ENCODE data around the gene RIMOC1. TPM values are rescaled to one million over a fixed set of nuclear protein-coding genes. Genes with fewer than 3 reads are reported as not detected.
A peak's percentile ranks its signal among the peaks of the same experiment; 100 is the strongest.

The RIMOC1 gene
- polyA plus RNA-seq (2013) = 18.0 and 18.9 TPM in 2 replicates

- Histone ChIP-seq H4K91ac (ENCODE audit: low read depth, low read length) (peak within 1 kb of the TSS; percentile 89), H3K79me2 (ENCODE audit: control insufficient read depth, insufficient read depth, low read length, poor library complexity) (peaks cover 6% of the 10 kb centered on the region), H3K14ac (ENCODE audit: low read length) (peak within 1 kb of the TSS; percentile 97), H2AK5ac (ENCODE audit: low read length) (peak within 1 kb of the TSS; percentile 74), H3K18ac (ENCODE audit: low read length) (peak within 1 kb of the TSS; percentile 97), H3K4me1 (ENCODE audit: control insufficient read depth in 1 of 2, insufficient read depth in 2 of 2, low read length in 2 of 2) (peaks cover 2% of the 10 kb centered on the region in 2 experiments), H4K8ac (ENCODE audit: low read depth, low read length) (peak within 1 kb of the TSS; percentile 94), H3K9ac (ENCODE audit: low read length) (peak within 1 kb of the TSS; percentile 99), H3K79me1 (ENCODE audit: low read length) (peaks cover 4% of the 10 kb centered on the region), H4K12ac (ENCODE audit: low read depth, low read length) (peak within 1 kb of the TSS; percentile 92), H3K4ac (ENCODE audit: low read depth, low read length) (peak within 1 kb of the TSS; percentile 94), H3K9me3 (ENCODE audit: insufficient read depth, low read depth, low read length) (no peaks in the 10 kb centered on the region), H3K36me3 (ENCODE audit: control insufficient read depth in 1 of 2, insufficient read depth in 2 of 2, low read length in 2 of 2) (peaks cover 0 to 2% of the 10 kb centered on the region in 2 experiments), H2BK12ac (ENCODE audit: low read length) (no peak within 1 kb of the TSS), H3K27ac (ENCODE audit: low read depth, low read length) (peak within 1 kb of the TSS; percentile 66), H2BK120ac (ENCODE audit: insufficient read depth, low read length, poor library complexity) (peak within 1 kb of the TSS; percentile 59), H3K27me3 (ENCODE audit: insufficient read depth, low read length) (no peaks in the 10 kb centered on the region), H3K4me3 (ENCODE audit: low read depth, low read length) (peak within 1 kb of the TSS; percentile 98), H2AFZ (ENCODE audit: insufficient read depth, low read length, poor library complexity) (peak within 1 kb of the TSS; percentile 85), H3K23ac (ENCODE audit: low read length) (no peak within 1 kb of the TSS), H2BK5ac (ENCODE audit: low read depth, low read length, poor library complexity) (peak within 1 kb of the TSS; percentile 77), H3K4me2 (ENCODE audit: low read length) (peak within 1 kb of the TSS; percentile 82)
- peak; percentile 99 for DNase-seq
- WGBS (ENCODE audit: extremely low coverage, insufficient coverage, insufficient read length) = no CpG with 5 or more reads among the region's 55 CpGs
These were observed at the start of gene RIMOC1 for GRCh38 chr5:41903892-41904799. Gene RIMOC1, plus strand, starts transcription at chr5:41904344. Its CDS starts 24 bp downstream, at chr5:41904368.

GRCh38 chr5:41856644-41857491 lies 47.3 kb upstream of the RIMOC1 start:
- no peak overlapping the region for H3K18ac ChIP-seq (ENCODE audit: low read length)
- no peak overlapping the region for H2AK5ac ChIP-seq (ENCODE audit: low read length)
- H2BK120ac ChIP-seq (ENCODE audit: insufficient read depth, low read length, poor library complexity) = no peak overlapping the region
- DNase-seq = peak; percentile 53 to 89
- H2BK12ac ChIP-seq (ENCODE audit: low read length) = no peak overlapping the region
- H3K23ac ChIP-seq (ENCODE audit: low read length) = no peak overlapping the region
- no peak overlapping the region for H3K4me3 ChIP-seq (ENCODE audit: low read depth, low read length)
- no peak overlapping the region for H3K4ac ChIP-seq (ENCODE audit: low read depth, low read length)
- no peak overlapping the region for H3K27ac ChIP-seq (ENCODE audit: low read depth, low read length)
- no peak overlapping the region for H3K9ac ChIP-seq (ENCODE audit: low read length)
- H4K8ac ChIP-seq (ENCODE audit: low read depth, low read length) = no peak overlapping the region
- H3K79me1 ChIP-seq (ENCODE audit: low read length) = no peaks in the 10 kb centered on the region
- peak overlapping the region; percentile 3 for H2AFZ ChIP-seq (ENCODE audit: insufficient read depth, low read length, poor library complexity)
- no peaks in the 10 kb centered on the region for H3K36me3 ChIP-seq (ENCODE audit: control insufficient read depth in 1 of 2, insufficient read depth in 2 of 2, low read length in 2 of 2)
- H3K4me1 ChIP-seq (ENCODE audit: control insufficient read depth in 1 of 2, insufficient read depth in 2 of 2, low read length in 2 of 2) = no peaks in the 10 kb centered on the region
- H3K14ac ChIP-seq (ENCODE audit: low read length) = no peak overlapping the region
- H4K91ac ChIP-seq (ENCODE audit: low read depth, low read length) = no peak overlapping the region
- H3K4me2 ChIP-seq (ENCODE audit: low read length) = no peak overlapping the region
- H3K79me2 ChIP-seq (ENCODE audit: control insufficient read depth, insufficient read depth, low read length, poor library complexity) = no peaks in the 10 kb centered on the region
- H2BK5ac ChIP-seq (ENCODE audit: low read depth, low read length, poor library complexity) = no peak overlapping the region
- no peak overlapping the region for H4K12ac ChIP-seq (ENCODE audit: low read depth, low read length)
- H3K9me3 ChIP-seq (ENCODE audit: insufficient read depth, low read depth, low read length) = no peaks in the 10 kb centered on the region
- H3K27me3 ChIP-seq (ENCODE audit: insufficient read depth, low read length) = no peaks in the 10 kb centered on the region
- no CpG with 5 or more reads among the region's 5 CpGs for WGBS (ENCODE audit: extremely low coverage, insufficient coverage, insufficient read length)

GRCh38 chr5:41857989-41858388 lies 46.2 kb upstream of the RIMOC1 start:
- H2AK5ac ChIP-seq (ENCODE audit: low read length) = no peak overlapping the region
- no peak overlapping the region for H2AFZ ChIP-seq (ENCODE audit: insufficient read depth, low read length, poor library complexity)
- WGBS (ENCODE audit: extremely low coverage, insufficient coverage, insufficient read length) = no CpG with 5 or more reads among the region's 1 CpG
- no peaks in the 10 kb centered on the region for H3K36me3 ChIP-seq (ENCODE audit: control insufficient read depth in 1 of 2, insufficient read depth in 2 of 2, low read length in 2 of 2)
- H3K9ac ChIP-seq (ENCODE audit: low read length) = no peak overlapping the region
- H2BK5ac ChIP-seq (ENCODE audit: low read depth, low read length, poor library complexity) = no peak overlapping the region
- no peak overlapping the region for H4K91ac ChIP-seq (ENCODE audit: low read depth, low read length)
- H3K23ac ChIP-seq (ENCODE audit: low read length) = no peak overlapping the region
- no peak overlapping the region for H3K4ac ChIP-seq (ENCODE audit: low read depth, low read length)
- H2BK120ac ChIP-seq (ENCODE audit: insufficient read depth, low read length, poor library complexity) = no peak overlapping the region
- H3K4me2 ChIP-seq (ENCODE audit: low read length) = no peak overlapping the region
- no peak overlapping the region for H3K14ac ChIP-seq (ENCODE audit: low read length)
- no peak overlapping the region for H3K4me3 ChIP-seq (ENCODE audit: low read depth, low read length)
- no peak overlapping the region for H3K18ac ChIP-seq (ENCODE audit: low read length)
- H3K79me2 ChIP-seq (ENCODE audit: control insufficient read depth, insufficient read depth, low read length, poor library complexity) = no peaks in the 10 kb centered on the region
- no peak overlapping the region for H3K27ac ChIP-seq (ENCODE audit: low read depth, low read length)
- DNase-seq = no peak
- no peak overlapping the region for H2BK12ac ChIP-seq (ENCODE audit: low read length)
- H3K9me3 ChIP-seq (ENCODE audit: insufficient read depth, low read depth, low read length) = no peaks in the 10 kb centered on the region
- no peak overlapping the region for H4K8ac ChIP-seq (ENCODE audit: low read depth, low read length)
- no peaks in the 10 kb centered on the region for H3K4me1 ChIP-seq (ENCODE audit: control insufficient read depth in 1 of 2, insufficient read depth in 2 of 2, low read length in 2 of 2)
- no peaks in the 10 kb centered on the region for H3K79me1 ChIP-seq (ENCODE audit: low read length)
- H4K12ac ChIP-seq (ENCODE audit: low read depth, low read length) = no peak overlapping the region
- H3K27me3 ChIP-seq (ENCODE audit: insufficient read depth, low read length) = no peaks in the 10 kb centered on the region

- DNase-seq = no peak
- Histone ChIP-seq H3K14ac (ENCODE audit: low read length) (no peak overlapping the region), H3K4me1 (ENCODE audit: control insufficient read depth in 1 of 2, insufficient read depth in 2 of 2, low read length in 2 of 2) (no peaks in the 10 kb centered on the region), H3K9me3 (ENCODE audit: insufficient read depth, low read depth, low read length) (no peaks in the 10 kb centered on the region), H2BK12ac (ENCODE audit: low read length) (no peak overlapping the region), H3K4me3 (ENCODE audit: low read depth, low read length) (no peak overlapping the region), H3K18ac (ENCODE audit: low read length) (no peak overlapping the region), H2AK5ac (ENCODE audit: low read length) (no peak overlapping the region), H4K12ac (ENCODE audit: low read depth, low read length) (no peak overlapping the region), H2BK5ac (ENCODE audit: low read depth, low read length, poor library complexity) (no peak overlapping the region), H3K27ac (ENCODE audit: low read depth, low read length) (no peak overlapping the region), H2AFZ (ENCODE audit: insufficient read depth, low read length, poor library complexity) (no peak overlapping the region), H3K9ac (ENCODE audit: low read length) (no peak overlapping the region), H3K4me2 (ENCODE audit: low read length) (no peak overlapping the region), H3K27me3 (ENCODE audit: insufficient read depth, low read length) (no peaks in the 10 kb centered on the region), H3K79me1 (ENCODE audit: low read length) (no peaks in the 10 kb centered on the region), H2BK120ac (ENCODE audit: insufficient read depth, low read length, poor library complexity) (no peak overlapping the region), H4K91ac (ENCODE audit: low read depth, low read length) (no peak overlapping the region), H3K23ac (ENCODE audit: low read length) (no peak overlapping the region), H4K8ac (ENCODE audit: low read depth, low read length) (no peak overlapping the region), H3K36me3 (ENCODE audit: control insufficient read depth in 1 of 2, insufficient read depth in 2 of 2, low read length in 2 of 2) (no peaks in the 10 kb centered on the region), H3K79me2 (ENCODE audit: control insufficient read depth, insufficient read depth, low read length, poor library complexity) (no peaks in the 10 kb centered on the region), H3K4ac (ENCODE audit: low read depth, low read length) (no peak overlapping the region)
- WGBS (ENCODE audit: extremely low coverage, insufficient coverage, insufficient read length) = no CpG with 5 or more reads among the region's 2 CpGs
These were observed 45.3 kb upstream of the RIMOC1 start for GRCh38 chr5:41858890-41859289.
